Measurements from ENCODE around the gene TP53BP2.
"Not testable (repeated sequence)": the region's sequence is repeated elsewhere in the genome, so short reads cannot be mapped to it uniquely, and the experiment has no call there.

The TP53BP2 gene

DNA sequence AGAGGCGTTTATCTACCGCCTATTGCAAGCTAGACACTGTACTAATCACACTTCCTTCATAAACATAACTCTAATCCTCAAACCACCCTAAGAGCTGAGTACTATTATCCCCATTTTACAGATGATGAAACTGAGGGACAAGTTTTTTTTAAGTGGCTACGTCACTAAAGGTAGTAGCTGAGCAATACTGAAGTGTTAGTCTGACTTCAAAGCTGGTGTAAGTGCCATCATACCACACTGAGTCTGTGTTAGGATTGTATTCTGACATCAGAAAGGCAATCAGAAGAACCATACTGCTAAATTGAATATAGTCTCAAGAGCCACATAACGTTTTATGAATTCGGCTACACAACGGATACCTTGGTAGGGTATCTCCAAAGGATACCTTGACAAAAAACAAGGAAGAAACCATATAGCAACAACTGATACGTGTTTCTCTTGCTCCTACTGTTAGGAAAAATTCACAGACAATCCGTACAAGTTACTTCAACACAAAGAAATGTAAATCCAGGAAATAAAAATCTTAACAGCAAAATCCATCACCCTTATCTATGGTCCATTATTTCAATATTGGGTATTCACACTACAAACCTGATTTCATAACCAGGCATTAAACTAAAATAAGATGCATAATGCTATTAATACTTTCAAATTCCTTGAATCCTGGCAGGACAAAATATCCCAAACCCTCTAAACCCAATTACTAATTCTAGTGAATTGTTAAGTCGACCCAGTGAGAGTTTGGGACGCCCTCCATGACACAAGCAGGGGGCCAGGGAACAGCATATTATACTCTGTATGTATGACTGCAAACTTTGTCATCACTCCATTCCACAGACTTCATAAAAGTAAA is 1.6 kb downstream of the TP53BP2 start:
- H3K27ac Mint-ChIP-seq, result peak overlapping the region; percentile 99
- H3K27me3 Mint-ChIP-seq, result no peaks in the 10 kb centered on the region
- peaks cover 45% of the 10 kb centered on the region for H3K4me1 Mint-ChIP-seq
- H3K4me3 Mint-ChIP-seq, result peak overlapping the region; percentile 97
- H3K9me3 Mint-ChIP-seq, result no peaks in the 10 kb centered on the region
- H3K36me3 Mint-ChIP-seq, result no peaks in the 10 kb centered on the region

DNA sequence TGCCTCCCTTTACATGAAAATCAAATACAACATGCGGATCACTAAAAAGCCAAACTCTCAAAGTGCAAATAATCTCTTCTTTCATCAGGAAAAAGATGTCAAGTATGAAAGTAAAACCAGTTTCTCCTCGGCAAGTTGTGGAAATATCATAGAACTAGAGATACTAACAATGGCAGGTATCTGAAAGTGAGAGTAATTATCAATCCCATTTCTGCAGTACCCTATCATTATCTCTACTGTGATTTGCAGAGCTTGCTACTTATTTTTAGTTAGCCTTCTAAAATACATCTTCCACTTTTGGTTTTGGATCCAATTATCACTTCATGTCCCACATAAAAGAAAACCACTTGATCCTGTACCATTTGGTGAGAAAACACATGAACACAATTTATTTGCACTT is 3.0 kb downstream of the TP53BP2 start:
- Mint-ChIP-seq H3K36me3 (no peaks in the 10 kb centered on the region), H3K4me1 (peaks cover 42% of the 10 kb centered on the region), H3K27me3 (no peaks in the 10 kb centered on the region), H3K4me3 (peak overlapping the region; percentile 56), H3K9me3 (no peaks in the 10 kb centered on the region), H3K27ac (no peak overlapping the region)

DNA sequence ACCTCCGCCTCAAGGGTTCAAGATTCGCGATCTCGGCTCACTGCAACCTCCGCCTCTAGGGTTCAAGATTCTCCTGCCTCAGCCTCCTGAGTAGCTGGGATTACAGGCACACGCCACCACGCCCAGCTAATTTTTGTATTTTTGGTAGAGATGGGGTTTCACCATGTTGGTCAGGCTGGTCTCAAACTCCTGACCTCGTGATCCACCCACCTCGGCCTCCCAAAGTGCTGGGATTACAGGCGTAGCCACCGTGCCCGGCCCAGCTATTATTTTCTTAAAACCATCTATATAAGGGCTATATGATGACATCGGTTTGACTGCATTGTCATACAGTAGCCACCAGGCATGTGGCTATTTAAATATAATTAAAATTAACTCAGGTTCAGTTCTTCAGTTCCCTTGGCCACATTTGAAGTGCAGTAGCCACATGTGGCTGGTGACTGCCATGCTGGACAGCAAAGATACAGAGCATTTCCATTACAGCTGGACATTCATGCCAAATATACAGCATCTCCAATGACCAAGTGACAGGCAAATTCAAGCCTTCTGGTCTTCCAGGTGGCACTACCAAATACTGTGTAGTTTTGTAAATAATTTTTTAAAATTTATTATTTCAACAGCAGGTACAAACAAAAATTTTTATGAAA is 3.6 kb downstream of the TP53BP2 start:
- H3K27ac Mint-ChIP-seq, H3K27me3 Mint-ChIP-seq, H3K36me3 Mint-ChIP-seq, H3K4me3 Mint-ChIP-seq, H3K9me3 Mint-ChIP-seq: not testable (repeated sequence)
- peaks cover 36% of the 10 kb centered on the region for H3K4me1 Mint-ChIP-seq

DNA sequence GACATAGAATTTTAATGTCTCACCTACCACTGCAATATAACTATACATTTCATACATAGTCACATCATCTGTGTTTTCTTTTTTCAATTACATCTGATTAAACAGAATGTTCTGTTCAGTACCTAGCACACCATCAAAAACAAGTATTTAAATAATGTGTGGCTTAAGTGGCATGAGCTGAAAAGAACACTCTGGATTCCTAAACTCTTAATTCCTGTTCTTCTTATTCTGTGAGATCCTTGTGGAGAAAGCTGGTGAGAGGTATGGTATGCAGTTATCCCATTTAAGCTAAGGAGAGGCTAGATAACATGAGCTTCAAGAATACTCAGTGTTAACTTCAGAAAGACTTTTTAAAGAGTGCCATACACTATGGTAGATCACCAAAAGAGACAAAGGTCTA is 5.5 kb downstream of the TP53BP2 start:
- no peak overlapping the region for H3K4me3 Mint-ChIP-seq
- peaks cover 29% of the 10 kb centered on the region for H3K4me1 Mint-ChIP-seq
- no peaks in the 10 kb centered on the region for H3K27me3 Mint-ChIP-seq
- peak overlapping the region; percentile 57 for H3K27ac Mint-ChIP-seq
- H3K9me3 Mint-ChIP-seq, result no peaks in the 10 kb centered on the region
- H3K36me3 Mint-ChIP-seq, result no peaks in the 10 kb centered on the region

DNA sequence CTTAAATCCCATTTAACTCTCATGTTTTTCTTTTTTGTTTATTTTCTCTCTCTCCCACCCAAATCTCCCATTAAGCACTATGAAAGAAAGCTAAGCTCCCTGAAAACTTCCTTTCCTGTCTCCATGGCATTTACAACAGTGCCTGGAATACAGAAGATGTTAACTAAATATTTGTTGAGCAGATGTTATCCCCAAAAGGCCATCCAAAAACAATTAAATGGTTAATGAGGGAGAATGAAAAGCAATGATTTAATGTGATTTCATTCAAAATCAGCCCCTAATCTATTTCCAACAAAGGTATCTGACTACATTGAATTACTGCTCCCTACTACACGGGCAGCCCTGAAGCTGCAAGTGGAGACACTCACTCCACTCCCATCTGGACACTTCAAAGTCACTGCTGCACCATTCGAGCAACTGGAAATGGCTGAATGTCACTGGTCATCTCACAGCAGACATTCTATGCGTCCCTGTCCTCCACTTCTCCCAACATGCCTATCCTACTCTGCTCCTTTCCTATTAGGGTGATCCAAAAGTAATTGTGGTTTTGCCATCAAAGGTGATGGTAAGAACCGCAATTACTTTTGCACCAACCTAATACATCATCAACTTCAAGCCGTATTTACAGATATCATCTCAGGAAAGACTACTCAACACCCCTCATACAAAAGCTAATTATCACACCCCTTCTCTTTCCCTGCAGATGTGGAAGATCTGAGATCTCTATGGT is 7.5 kb downstream of the TP53BP2 start:
- no peaks in the 10 kb centered on the region for H3K36me3 Mint-ChIP-seq
- H3K4me3 Mint-ChIP-seq, result peak overlapping the region; percentile 28
- H3K4me1 Mint-ChIP-seq, result peaks cover 20% of the 10 kb centered on the region
- H3K27me3 Mint-ChIP-seq, result no peaks in the 10 kb centered on the region
- H3K9me3 Mint-ChIP-seq, result no peaks in the 10 kb centered on the region
- peak overlapping the region; percentile 85 for H3K27ac Mint-ChIP-seq

DNA sequence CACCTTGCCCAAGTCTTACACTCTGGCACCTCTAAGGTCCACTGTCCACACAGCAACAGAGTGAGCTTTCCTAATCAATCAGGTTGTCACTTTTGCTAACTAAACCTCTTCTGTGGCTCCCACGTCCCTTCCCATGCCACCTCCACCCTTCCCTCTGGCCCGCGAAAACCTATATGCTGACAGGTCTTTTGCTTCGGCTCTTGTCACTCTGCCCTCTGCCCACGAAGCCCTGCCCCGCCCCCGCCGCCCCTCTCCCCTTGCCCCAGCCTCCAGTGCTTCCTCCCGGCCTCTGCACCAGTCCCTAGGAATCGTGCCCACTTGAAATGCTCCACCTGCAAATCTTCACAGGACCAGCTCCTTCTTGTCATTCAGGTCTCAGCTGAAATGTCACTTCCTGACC is 8.1 kb downstream of the TP53BP2 start:
- no peaks in the 10 kb centered on the region for H3K27me3 Mint-ChIP-seq
- H3K27ac Mint-ChIP-seq, result peak overlapping the region; percentile 90
- peaks cover 17% of the 10 kb centered on the region for H3K4me1 Mint-ChIP-seq
- no peaks in the 10 kb centered on the region for H3K36me3 Mint-ChIP-seq
- H3K9me3 Mint-ChIP-seq, result no peaks in the 10 kb centered on the region
- H3K4me3 Mint-ChIP-seq, result peak overlapping the region; percentile 28

DNA sequence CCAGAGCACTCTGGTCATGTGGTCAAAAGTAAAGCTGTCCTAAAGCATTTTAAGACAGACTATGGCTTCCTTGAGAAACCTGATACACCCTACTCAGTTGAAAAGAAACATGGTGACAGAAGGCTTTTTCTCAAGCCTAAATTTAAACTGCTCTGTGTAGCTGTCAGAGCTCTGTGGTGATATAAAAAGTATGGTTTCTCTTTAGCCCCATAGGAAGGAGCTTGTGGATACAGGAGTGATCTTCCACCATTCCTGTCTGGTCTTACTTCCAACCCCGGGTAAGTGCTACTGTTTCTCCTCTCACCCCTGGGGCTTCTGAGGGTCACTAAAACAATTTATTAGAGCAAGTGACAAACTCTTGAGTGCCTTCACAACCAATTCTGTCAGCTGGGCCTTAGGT is 8.5 kb downstream of the TP53BP2 start:
- H3K27ac Mint-ChIP-seq, result no peak overlapping the region

DNA sequence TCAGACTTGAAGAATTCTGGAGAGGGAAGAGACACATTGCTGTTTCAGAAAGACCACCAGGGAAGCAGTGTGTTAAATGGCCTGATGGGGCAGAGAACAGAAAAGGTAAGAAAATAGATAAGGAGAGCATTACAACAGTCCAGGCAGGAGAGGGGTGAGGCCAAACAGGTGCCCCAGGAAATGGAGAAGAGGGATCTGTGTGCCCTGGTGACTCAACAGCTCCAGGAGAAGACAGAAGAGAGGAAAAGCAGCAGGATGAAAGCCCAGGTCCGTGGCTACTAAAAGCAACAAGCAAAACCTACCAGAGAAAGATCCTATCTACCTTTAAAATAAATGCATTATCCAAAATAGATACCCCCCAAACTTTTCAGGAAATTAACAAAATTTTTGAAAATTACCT is 9.2 kb downstream of the TP53BP2 start:
- Mint-ChIP-seq H3K4me3 (no peak overlapping the region), H3K4me1 (peaks cover 12% of the 10 kb centered on the region), H3K36me3 (no peaks in the 10 kb centered on the region), H3K27ac (no peak overlapping the region), H3K27me3 (no peaks in the 10 kb centered on the region), H3K9me3 (no peaks in the 10 kb centered on the region)

More for the DNA sequence above, 8.5 kb downstream of the TP53BP2 start:
- H3K36me3 Mint-ChIP-seq, result no peaks in the 10 kb centered on the region
- H3K4me1 Mint-ChIP-seq, result peaks cover 15% of the 10 kb centered on the region
- H3K27me3 Mint-ChIP-seq, result no peaks in the 10 kb centered on the region
- H3K9me3 Mint-ChIP-seq, result no peaks in the 10 kb centered on the region
- H3K4me3 Mint-ChIP-seq, result no peak overlapping the region

DNA sequence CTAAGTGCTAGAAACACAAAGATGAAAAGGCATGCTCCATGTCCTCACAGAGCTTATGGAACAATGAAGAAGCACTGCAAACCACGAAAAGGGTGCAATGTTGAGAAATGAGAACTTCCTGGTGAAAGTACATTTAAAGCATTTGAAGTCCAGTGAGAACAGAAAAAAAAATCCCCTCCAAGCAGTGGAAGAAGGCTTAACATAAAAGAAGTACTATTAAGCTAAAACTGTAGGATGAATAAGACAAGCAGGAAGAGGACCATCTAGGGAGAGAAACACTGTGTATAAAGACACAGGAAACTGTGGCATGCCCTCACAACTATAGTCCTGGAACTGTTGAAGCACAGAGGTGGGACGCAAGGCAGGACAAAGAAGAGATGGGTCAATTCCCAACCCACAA is 10.0 kb downstream of the TP53BP2 start:
- H3K4me1 Mint-ChIP-seq, result peaks cover 10% of the 10 kb centered on the region
- no peak overlapping the region for H3K27ac Mint-ChIP-seq

DNA sequence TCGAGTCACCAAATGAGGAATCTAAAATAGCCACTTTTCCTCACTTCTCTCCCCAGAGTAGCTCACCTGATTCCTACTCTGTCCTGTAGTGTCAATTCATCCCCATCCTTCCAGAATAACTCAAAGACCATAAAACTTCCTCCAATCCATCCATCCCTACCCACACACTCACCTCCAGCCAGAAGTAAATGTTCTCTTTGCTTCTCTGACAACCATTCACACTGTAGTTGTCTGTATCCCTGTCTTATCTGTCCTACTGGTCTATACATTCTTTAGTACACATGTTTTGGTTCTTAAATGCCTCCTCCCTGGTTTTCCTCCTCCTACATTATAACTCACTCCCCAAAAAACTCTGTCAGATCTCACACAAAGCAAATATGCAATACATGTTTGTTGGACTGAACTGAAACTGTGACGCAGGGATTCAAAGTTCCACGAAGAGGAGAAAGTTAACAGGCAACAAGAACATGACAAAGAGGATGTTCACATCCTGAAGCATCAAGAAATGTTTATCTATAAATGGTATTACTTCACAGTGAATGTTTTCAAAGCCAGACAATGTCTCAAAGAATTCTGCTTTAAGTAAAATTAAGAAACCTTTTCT is 11.0 kb downstream of the TP53BP2 start:
- Mint-ChIP-seq H3K27me3 (no peaks in the 10 kb centered on the region), H3K4me1 (peaks cover 6% of the 10 kb centered on the region), H3K9me3 (no peaks in the 10 kb centered on the region), H3K36me3 (peaks cover under 1% of the 10 kb centered on the region), H3K4me3 (no peak overlapping the region), H3K27ac (no peak overlapping the region)

More for the DNA sequence above, 10.0 kb downstream of the TP53BP2 start:
- H3K9me3 Mint-ChIP-seq, result no peaks in the 10 kb centered on the region
- H3K36me3 Mint-ChIP-seq, result no peaks in the 10 kb centered on the region
- no peaks in the 10 kb centered on the region for H3K27me3 Mint-ChIP-seq
- H3K4me3 Mint-ChIP-seq, result no peak overlapping the region

DNA sequence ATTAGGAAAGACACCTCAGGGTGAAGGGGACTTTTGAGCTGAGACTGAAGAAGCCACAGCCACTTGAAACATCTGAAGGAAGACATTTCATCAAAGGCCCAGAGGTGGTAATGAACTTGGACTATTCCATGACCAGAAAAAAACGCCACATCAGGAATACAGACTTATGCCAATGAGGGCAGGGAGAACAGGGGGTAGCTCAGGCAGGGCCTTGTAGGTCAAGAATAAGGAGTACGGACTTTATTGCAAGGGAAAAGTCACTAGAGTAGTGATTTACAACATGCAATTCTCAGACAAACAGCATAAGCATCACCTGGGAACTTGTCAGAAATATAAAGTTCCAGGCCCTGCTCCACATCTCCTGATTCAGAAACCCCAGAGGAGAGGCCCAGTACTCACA is 11.8 kb downstream of the TP53BP2 start:
- Mint-ChIP-seq H3K36me3 (peaks cover 2% of the 10 kb centered on the region), H3K9me3 (no peaks in the 10 kb centered on the region), H3K27ac (no peak overlapping the region), H3K4me3 (no peak overlapping the region), H3K27me3 (no peaks in the 10 kb centered on the region), H3K4me1 (peaks cover 11% of the 10 kb centered on the region)

DNA sequence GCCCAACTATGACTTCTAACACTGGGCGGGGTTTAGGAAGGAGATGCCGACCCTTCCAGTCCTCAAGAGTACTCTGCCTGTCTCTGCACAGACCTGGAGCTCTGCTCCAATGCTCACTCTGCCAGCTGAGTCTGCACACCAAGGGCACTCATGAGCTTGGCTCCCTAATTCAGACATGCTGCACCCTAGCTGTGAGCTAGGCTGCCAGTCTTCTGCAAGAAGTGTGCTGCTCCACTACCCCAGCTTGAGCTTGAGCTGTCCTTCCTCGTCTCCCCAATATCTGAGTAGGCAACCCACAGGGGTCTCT is 13.2 kb downstream of the TP53BP2 start:
- no peak overlapping the region for H3K27ac Mint-ChIP-seq
- H3K36me3 Mint-ChIP-seq, result peaks cover 6% of the 10 kb centered on the region
- H3K4me3 Mint-ChIP-seq, result no peak overlapping the region
- H3K9me3 Mint-ChIP-seq, result no peaks in the 10 kb centered on the region
- H3K4me1 Mint-ChIP-seq, result peaks cover 18% of the 10 kb centered on the region
- no peaks in the 10 kb centered on the region for H3K27me3 Mint-ChIP-seq

DNA sequence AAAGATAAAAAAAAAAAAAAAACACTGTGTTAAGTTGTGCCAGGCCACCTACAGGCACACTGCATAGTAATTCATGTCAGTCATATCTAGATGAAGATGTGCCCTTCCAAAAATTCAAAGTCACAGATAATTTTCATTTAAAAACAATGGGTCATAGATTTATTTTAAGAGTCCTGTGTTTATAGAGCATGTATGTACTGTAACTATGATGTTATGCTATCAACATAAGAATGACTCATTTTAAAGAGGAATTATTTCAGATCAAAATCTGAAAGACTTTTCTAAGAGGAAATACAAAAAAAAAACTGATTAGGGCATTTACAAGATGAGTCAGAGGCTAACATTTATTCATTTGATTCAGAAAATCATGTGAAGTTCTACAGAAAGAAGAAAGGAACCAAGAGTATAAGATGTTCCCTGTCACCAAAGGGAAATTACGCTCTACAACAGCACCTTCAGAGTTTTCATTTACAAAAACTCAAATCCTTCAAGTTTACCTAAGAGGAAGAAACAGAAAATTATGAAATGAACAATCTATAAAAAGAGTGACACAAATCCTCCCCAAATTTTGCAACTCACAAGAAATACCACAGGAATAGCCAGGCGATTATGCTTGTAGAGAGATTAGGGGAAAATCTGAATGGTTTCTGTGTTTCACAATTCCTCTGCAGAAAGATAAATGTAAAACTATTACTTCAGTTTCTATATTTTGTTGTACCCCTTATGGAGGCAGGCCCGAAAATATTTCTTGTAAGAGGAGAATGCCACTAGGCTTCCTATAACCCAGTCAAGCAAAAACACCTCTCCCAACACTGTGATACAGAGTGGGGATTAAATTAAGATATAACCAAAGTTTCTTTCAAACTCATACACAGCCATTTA is 13.8 kb downstream of the TP53BP2 start:
- Mint-ChIP-seq H3K4me1 (peaks cover 24% of the 10 kb centered on the region), H3K27ac (no peak overlapping the region), H3K27me3 (no peaks in the 10 kb centered on the region), H3K9me3 (no peaks in the 10 kb centered on the region), H3K4me3 (peak overlapping the region; percentile 63), H3K36me3 (peaks cover 8% of the 10 kb centered on the region)

DNA sequence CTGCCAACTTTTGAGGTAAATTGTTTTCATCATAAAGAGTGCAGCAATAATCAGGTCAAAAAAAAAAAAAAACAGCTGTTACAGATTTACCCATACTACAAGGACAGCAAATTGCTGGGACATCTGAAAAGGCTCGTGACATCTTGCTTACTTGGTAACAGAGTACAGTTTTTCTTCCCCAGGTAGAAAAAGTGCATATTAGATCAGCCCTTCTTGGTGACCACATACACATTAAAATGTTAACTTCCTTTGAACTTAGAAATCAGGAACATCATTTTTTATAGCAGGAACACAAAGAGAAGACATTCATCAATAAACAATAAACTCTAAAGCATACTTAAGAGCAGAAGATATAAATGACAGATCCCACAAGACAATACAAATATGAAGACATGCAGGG is 16.1 kb downstream of the TP53BP2 start:
- H3K4me3 Mint-ChIP-seq, result peak overlapping the region; percentile 8
- H3K27ac Mint-ChIP-seq, result peak overlapping the region; percentile 71
- no peaks in the 10 kb centered on the region for H3K27me3 Mint-ChIP-seq
- H3K36me3 Mint-ChIP-seq, result peaks cover 12% of the 10 kb centered on the region
- peaks cover 47% of the 10 kb centered on the region for H3K4me1 Mint-ChIP-seq
- H3K9me3 Mint-ChIP-seq, result no peaks in the 10 kb centered on the region

Measured in activated naive CD4-positive, alpha-beta T cell treated with anti-CD3 and anti-CD28 coated beads, Interleukin-2, amount 50 U/mL, for 24 hours (primary cell).